OCI-LY1 (cell line): ENCODE results near the gene DDX53.

ENCODE experiments used
- CTCF ChIP-seq: fragments of 200-600 bp; sonication (generic), shearing (Covaris generic); IDR thresholded peaks from 2 replicates; pipeline ENCODE4 v1.5.1; 2017; ENCODE audit warnings: mild to moderate bottlenecking, antibody characterized with exemption, low read length, moderate library complexity, mixed read lengths
- EZH2 ChIP-seq: fragments of 200-600 bp; sonication (generic), shearing (Covaris generic); IDR thresholded peaks from 2 replicates; pipeline ENCODE4 v1.8.0; 2017; ENCODE audit warnings: borderline replicate concordance, mixed run types, mild to moderate bottlenecking, antibody characterized with exemption, low read length, moderate library complexity, mixed read lengths

GRCh38 chrX:22975786-22976185 lies 24.0 kb upstream of the DDX53 start:
- no peak for TF ChIP-seq CTCF
- TF ChIP-seq EZH2 = no peak
